Common myeloid progenitor, CD34-positive (primary cell): ENCODE measurements around the gene NHERF2.

Source experiments
- CTCF ChIA-PET: fragments of 350-600 bp; sonication (Branson Sonifier 250); formaldehyde crosslinking; loops from one replicate; lab custom pipeline; 2021; ENCODE audit warnings: antibody characterized with exemption; lab: Charles Lee
- POLR2A ChIA-PET: fragments of 350-600 bp; sonication (Branson Sonifier 250); formaldehyde crosslinking; loops from one replicate; lab custom pipeline; 2021; ENCODE audit warnings: antibody characterized with exemption; lab: Charles Lee
- DNase-seq, 3 donors: peaks; one replicate each; pipeline versions ENCODE4 v3.0.0 to v3.0.0-alpha.2; 2013
- H3K27ac ChIP-seq, 2 experiments: 1 replicate in 1 of 2; 2 replicates in 1 of 2; pipeline ENCODE4 v1.7.0; 2013; ENCODE audit warnings: inconsistent platforms in 2 of 2, low read length in 2 of 2, mild to moderate bottlenecking in 2 of 2, low read depth in 1 of 2, moderate library complexity in 1 of 2; ENCODE audit not compliant: severe bottlenecking in 2 of 2, insufficient read depth in 1 of 2, poor library complexity in 1 of 2
- H3K27me3 ChIP-seq, 5 experiments: replicated peaks in 2 of 5; 1 replicate in 3 of 5; 2 replicates in 2 of 5; pipeline versions ENCODE4 v1.6.1 to v1.7.0; 2013; ENCODE audit warnings: low read length in 4 of 5, mild to moderate bottlenecking in 2 of 5, moderate library complexity in 2 of 5, inconsistent platforms in 1 of 5; ENCODE audit not compliant: insufficient read depth in 5 of 5, control insufficient read depth in 4 of 5
- H3K36me3 ChIP-seq, 4 experiments: 1 replicate in 2 of 4; 2 replicates in 2 of 4; pipeline versions ENCODE4 v1.6.1 to v1.7.0; 2013; ENCODE audit warnings: low read length in 3 of 4, control low read depth in 1 of 4, mild to moderate bottlenecking in 1 of 4; ENCODE audit not compliant: control insufficient read depth in 4 of 4, insufficient read depth in 4 of 4
- H3K4me1 ChIP-seq, 4 experiments: 1 replicate in 3 of 4; 2 replicates in 1 of 4; pipeline versions ENCODE4 v1.6.1 to v1.7.1; 2013; ENCODE audit warnings: low read length in 3 of 4, mild to moderate bottlenecking in 3 of 4, control low read depth in 1 of 4, inconsistent platforms in 1 of 4, moderate library complexity in 1 of 4; ENCODE audit not compliant: control insufficient read depth in 4 of 4, insufficient read depth in 4 of 4; ENCODE audit errors: control extremely low read depth in 1 of 4
- H3K4me3 ChIP-seq, 7 experiments: 1 replicate in 4 of 7; 2 replicates in 3 of 7; pipeline versions ENCODE4 v1.5.1 to v1.7.0; 2013; ENCODE audit warnings: mild to moderate bottlenecking in 7 of 7, low read length in 6 of 7, moderate library complexity in 6 of 7, inconsistent platforms in 2 of 7, low read depth in 2 of 7, control low read depth in 1 of 7; ENCODE audit not compliant: insufficient read depth in 4 of 7, control insufficient read depth in 1 of 7; ENCODE audit errors: extremely low read depth in 1 of 7
- H3K9me3 ChIP-seq, 5 experiments: 1 replicate in 4 of 5; 2 replicates in 1 of 5; pipeline versions ENCODE4 v1.6.1 to v1.7.1; 2013; ENCODE audit warnings: low read length in 4 of 5, mild to moderate bottlenecking in 2 of 5, inconsistent platforms in 1 of 5, low read depth in 1 of 5, moderate library complexity in 1 of 5; ENCODE audit not compliant: control insufficient read depth in 4 of 5, insufficient read depth in 2 of 5; ENCODE audit errors: control extremely low read depth in 1 of 5
- WGBS: methylation state at CpG from one replicate; pipeline ENCODE4 v1.1.5; 2013; ENCODE audit not compliant: insufficient coverage; 5-methylcytosine and 5-hydroxymethylcytosine counted together

Gene NHERF2

DNA sequence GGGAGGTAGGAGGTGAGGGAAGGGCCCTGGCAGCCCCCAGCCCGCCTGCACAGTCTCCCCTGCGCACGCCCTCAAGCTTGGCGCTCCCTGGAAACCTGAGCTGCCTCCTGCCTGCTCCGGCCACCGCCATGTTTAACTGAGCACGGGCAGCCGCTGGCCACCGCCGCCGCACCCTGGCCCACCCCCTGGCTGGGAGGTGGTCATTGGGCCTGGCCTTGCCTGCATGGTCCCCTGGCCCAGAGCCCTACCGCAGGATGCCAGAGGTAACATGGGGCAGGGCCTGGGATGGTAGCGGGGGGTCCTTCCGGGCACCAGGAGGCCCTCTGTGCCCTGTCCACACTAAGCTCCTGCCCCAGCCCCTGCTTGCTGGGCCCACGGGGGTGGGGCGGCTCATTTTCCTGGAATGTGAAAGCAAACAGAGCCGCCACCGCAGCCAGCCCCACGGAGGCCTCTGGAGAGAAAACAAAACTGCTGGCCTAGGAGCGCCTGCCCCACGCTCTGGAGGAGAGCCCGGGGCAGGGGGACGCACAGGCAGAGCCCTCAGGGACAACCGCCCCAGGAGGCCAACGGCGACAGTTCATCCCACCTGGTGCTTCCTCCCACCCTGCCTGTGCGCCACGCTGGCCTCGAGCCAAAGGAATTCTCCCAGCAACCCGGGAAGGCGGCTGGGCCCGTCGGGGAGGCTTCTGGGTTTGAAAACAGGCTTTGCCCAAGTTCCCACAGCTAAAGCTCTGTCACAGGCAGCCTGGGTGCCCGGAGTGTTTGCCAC lies 8.9 kb downstream of the NHERF2 start:
- ChIA-PET CTCF (no interaction called here), POLR2A (no interaction called here)
- Histone ChIP-seq H3K27me3 (no peaks in the 10 kb centered on the region), H3K4me1 (peaks cover 0 to 30% (median 23%) of the 10 kb centered on the region in 4 experiments), H3K9me3 (no peaks in the 10 kb centered on the region), H3K36me3 (peaks cover 0 to 4% (median under 1%) of the 10 kb centered on the region in 4 experiments), H3K4me3 (no peak overlapping the region), H3K27ac (no peak overlapping the region)
- DNase-seq: no peak
- 91% methylated on average over 33 of the region's 34 CpGs for WGBS

GRCh38 chr16:2036200-2036966 lies 9.7 kb downstream of the NHERF2 start:
- Histone ChIP-seq H3K4me3 (no peak overlapping the region), H3K9me3 (no peaks in the 10 kb centered on the region), H3K36me3 (peaks cover 0 to 6% (median 1%) of the 10 kb centered on the region in 4 experiments), H3K27ac (no peak overlapping the region), H3K27me3 (no peaks in the 10 kb centered on the region), H3K4me1 (peaks cover 0 to 29% (median 23%) of the 10 kb centered on the region in 4 experiments)
- ChIA-PET CTCF (interaction anchor here (1.3 to 1.5 kb wide), 2 partner anchors 8 to 104 kb away, joined by 4 read pairs; no protein-coding TSS in a partner anchor), POLR2A (no interaction called here)
- DNase-seq: no peak
- WGBS: over 99% methylated on average over 42 of the region's 47 CpGs

DNA sequence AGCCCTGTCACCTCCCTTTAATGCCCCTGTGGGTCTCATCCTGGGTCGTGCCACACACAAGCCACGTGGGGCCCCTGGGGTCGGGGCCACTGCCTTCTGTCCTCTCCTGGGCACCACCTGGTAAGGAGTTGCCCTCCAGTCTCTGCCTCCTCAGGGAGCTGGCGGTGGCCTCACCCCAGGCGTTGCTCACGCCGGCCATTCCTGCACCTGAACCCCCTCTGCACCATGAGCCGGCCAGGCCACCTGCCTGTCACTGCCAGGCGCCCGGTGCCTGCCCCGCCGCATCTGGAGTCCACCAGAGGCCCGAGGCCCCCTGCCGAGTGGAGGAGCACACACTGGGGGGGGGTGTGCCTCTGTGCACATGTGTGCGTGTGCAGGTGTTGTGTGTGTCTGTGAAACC lies 10.4 kb downstream of the NHERF2 start:
- peaks cover 0 to 27% (median 23%) of the 10 kb centered on the region in 4 experiments for H3K4me1 ChIP-seq
- H3K36me3 ChIP-seq: peaks cover 0 to 6% (median 3%) of the 10 kb centered on the region in 4 experiments
- H3K27ac ChIP-seq: no peak overlapping the region
- 98% methylated on average over 12 of the region's 15 CpGs for WGBS
- no peaks in the 10 kb centered on the region for H3K9me3 ChIP-seq
- CTCF ChIA-PET: interaction anchor here (1.3 to 1.5 kb wide), 2 partner anchors 9 to 103 kb away, joined by 4 read pairs; no protein-coding TSS in a partner anchor
- no peaks in the 10 kb centered on the region for H3K27me3 ChIP-seq
- POLR2A ChIA-PET: no interaction called here
- no peak for DNase-seq
- no peak overlapping the region for H3K4me3 ChIP-seq

DNA sequence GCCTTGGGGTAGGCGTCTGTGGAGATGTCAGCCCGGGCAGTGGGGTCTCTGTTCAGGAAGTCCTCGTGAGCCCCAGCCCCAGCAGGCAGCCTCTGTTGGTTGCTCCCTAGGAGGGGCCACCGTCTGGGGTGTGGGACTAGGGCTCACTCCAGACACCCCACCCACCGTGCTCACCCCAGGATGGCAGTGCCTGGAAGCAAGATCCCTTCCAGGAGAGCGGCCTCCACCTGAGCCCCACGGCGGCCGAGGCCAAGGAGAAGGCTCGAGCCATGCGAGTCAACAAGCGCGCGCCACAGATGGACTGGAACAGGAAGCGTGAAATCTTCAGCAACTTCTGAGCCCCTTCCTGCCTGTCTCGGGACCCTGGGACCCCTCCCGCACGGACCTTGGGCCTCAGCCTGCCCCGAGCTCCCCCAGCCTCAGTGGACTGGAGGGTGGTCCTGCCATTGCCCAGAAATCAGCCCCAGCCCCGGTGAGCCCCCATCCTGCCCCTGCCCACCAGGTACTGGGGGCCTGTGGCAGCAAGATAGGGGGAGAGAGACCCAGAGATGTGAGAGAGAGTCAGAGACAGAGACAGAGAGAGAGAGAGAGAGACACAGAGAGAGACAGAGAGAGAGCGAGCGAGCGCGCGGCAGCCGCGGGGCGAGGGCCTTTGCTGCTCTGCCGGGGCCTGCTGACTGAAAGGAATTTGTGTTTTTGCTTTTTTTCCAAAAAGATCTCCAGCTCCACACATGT lies 11.1 kb downstream of the NHERF2 start:
- no peak for DNase-seq
- Histone ChIP-seq H3K27ac (no peak overlapping the region), H3K4me1 (peaks cover 0 to 24% (median 21%) of the 10 kb centered on the region in 4 experiments), H3K4me3 (no peak overlapping the region), H3K36me3 (peaks cover 0 to 8% (median 3%) of the 10 kb centered on the region in 4 experiments), H3K9me3 (no peaks in the 10 kb centered on the region), H3K27me3 (no peaks in the 10 kb centered on the region)
- CTCF ChIA-PET: interaction anchor here (1.0 to 1.5 kb wide), 3 partner anchors 10 to 115 kb away, joined by 3 to 4 read pairs (median 4); no protein-coding TSS in a partner anchor
- 91% methylated on average over 13 of the region's 29 CpGs for WGBS
- POLR2A ChIA-PET: no interaction called here

DNA sequence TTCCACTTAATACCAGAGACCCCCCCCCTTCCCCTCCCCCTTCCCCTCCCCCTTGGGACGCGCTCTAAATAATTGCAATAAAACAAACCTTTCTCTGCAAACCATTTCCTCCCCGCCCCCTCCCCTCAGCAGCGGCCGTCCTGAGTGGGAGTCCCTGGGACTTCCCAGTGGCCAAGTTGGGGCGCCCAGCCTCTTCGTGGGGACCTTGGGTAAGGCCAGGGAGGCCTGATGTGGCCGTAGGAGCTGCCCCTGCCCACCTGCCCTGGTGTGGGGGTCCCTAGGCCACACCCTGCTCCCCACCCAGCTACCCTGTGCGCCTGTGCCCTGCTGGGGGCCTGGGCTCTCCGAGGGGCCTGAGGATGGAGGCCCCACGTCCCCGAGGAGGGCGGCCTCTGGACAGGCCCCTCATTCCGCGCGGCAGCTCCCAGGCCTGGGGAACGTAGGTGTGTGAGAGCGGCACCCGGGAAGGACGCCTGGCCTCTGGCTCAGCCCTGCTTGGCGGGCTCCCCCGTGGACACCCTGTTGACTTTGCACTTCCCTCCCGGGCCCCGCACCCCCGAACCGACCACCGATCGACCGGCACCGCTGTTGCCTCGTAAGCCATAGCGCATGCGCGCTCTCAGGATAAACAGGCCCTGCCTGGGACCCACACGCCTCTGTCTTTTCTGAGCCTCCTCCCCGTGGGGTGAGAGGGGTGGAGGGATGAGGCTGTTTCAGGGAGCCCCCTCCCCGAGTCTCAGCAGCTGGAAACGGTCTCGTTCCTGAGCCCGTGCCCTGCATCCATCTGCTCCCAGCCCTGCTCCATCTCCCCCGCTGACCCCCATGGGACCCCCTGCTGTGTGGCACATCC lies 11.9 kb downstream of the NHERF2 start:
- Histone ChIP-seq H3K4me1 (peaks cover 0 to 24% (median 18%) of the 10 kb centered on the region in 4 experiments), H3K27ac (no peak overlapping the region), H3K9me3 (no peaks in the 10 kb centered on the region), H3K27me3 (no peaks in the 10 kb centered on the region), H3K4me3 (no peak overlapping the region), H3K36me3 (peaks cover 0 to 13% (median 3%) of the 10 kb centered on the region in 4 experiments)
- ChIA-PET POLR2A (no interaction called here), CTCF (interaction anchor here (1.0 to 1.5 kb wide), 2 partner anchors 8 to 114 kb away, joined by 3 to 5 read pairs; no protein-coding TSS in a partner anchor)
- 95% methylated on average over 26 of the region's 41 CpGs for WGBS
- DNase-seq: no peak
